SKM-1 (cell line): ENCODE data around the gene TMEM53.
"Not testable (repeated sequence)": the region's sequence is repeated elsewhere in the genome, so short reads cannot be mapped to it uniquely, and the experiment has no call there.

Experiments
- DNase-seq: peaks from one replicate; lab custom pipeline; 2025; ENCODE audit not compliant: unreplicated experiment; lab: John Stamatoyannopoulos, UW

Gene TMEM53

DNA sequence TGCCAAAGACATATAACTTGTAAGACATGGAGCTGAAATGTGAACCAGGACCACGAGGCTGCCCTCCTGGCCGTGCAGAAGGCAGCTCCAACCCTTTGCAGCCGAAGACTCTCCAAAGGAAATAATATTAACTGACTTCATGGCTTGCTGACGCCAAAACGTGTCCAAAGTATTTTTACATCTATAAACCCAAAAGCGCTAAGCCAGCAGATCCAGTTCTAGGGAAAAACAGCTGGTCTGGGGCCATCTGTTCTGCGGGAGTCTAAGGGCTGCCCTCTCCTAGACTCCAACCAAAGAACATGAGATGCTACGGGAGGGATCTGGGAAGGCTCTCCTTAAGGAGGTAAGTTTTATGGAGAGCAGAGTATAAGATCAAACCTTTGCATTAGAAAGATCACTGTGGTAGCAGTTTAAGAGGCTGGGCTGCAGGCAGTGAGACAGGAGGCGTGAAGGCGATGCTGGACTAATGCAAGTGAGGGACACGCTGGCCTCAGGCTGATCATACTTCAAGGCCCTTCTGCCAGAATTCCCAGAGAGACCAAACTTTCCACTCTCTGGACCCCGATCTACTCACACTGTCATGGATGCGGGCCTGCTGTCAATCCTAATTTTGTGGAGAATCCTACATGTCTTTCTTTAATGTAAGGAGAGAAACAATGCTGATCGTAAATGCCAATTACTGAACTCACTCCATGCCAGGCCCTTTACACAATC is 1.2 kb downstream of the TMEM53 start:
- DNase-seq: no peak

DNA sequence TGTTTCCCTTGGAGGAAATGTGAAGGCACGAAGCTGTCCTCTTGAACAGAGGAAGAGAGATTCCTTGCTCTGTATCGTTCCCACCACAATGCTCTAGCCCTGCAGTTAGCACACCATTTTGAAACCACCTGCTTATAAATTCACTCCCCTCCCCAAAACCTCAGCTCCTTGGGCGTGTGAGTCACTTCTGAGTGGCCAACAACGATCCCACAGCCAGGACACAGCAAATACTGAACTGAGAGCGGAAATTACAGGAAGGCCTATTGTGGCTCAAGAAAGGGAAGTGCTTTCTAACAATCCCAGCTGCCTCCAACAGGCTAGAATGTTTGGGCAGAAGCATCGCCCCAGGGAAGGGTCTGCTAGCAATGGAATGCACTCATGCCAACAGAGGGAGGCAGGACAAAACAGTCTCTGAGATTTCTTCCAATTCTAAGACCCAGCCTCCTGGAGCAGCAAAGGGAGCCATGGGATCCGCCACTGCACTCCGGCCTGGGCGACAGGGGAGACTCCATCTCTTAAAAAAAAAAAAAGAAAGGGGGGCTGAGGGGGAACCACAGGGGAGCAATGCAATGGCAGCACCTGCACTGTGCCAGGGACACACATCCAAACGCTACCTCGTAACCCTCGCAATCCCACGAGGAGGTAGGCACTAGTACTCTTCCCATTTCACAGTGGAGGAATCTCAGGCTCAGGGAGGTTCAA is 1.9 kb downstream of the TMEM53 start:
- DNase-seq: peak; percentile 92

DNA sequence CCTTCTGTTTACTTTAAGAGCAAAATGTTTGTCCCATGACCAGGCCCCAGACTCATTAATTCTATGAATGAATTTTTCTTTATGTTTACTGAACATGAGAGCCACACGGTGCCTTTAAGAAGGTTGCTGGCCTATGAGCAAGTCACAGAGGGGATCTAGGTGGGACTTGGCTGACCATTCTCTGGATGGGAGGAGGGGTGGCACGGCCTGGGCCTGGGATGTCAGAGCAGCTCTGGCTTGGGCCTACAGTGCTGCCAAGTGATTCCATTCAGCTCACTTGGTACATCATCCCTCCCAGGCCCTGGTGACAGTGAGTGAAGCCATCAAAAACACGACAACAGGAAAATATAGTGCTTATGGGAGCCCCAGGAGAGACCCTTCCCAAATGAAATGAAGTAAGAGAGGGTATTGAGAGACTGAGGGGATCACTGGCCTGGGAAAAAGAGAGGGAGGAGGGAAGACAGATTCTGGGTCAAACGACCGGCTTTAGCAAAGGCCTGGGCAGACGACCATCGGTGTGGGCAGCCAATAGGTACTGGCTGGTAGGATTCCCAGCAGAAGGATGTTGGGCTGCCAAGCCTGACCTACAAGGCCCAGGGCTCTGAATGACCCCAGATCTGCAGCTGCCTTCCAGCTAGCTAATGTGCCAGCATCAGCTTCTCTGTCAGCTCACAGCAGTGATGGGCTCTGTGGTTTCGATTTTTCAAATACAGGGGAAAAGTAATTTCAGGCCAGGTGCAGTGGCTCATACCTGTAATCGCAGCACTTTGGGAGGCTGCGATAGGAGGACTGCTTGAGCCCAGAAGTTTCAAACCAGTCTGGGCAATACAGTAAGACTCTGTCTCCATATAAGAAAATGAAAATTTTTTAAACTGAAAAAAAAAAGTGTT is 3.3 kb downstream of the TMEM53 start:
- no peak for DNase-seq

DNA sequence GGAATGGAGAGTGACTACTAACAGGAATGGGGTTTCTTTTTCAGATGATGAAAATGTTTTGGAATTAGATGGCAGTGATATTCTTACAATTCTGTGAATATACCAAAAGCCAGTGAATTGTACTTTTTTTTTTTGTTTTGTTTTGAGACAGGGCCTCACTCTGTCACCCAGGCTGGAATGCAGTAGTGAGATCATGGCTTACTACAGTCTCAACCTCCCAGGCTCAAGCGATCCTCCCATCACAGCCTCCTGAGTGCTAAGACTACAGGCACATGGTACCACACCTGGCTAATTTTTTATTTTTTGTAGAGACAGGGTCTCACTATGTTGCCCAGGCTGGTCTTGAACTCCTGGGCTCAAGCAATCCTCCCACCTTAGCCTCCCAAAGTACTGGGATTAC is 7.6 kb downstream of the TMEM53 start:
- not testable (repeated sequence) for DNase-seq

DNA sequence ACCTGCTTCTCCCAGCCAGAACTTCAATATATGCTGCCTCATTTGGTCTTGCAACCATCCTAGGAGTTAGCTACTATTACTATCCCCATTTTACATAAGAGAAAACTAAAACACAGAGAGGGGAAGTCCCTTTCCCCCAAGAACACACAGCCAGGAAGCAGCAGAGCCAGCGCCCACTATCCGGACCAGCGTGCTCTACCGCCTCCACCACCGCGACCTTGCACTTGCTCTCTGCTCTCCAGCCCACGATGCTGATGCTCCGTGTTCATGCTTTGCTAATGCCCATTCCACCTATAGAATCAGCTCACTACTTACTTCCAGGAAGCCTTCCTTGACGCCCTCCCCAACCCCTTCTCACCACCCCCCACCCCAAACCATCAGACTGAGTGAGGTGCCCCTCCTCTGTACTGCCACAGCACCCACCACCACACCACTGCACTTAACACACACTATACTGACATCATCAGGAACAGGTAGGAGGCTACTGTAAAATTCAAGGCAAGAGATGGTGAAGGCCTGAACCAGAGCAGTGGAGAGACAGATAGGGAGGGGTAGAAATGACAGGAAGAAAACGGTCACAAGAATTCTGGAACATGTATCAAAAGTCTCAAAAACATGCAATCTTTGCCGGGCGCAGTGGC is 9.4 kb downstream of the TMEM53 start:
- no peak for DNase-seq

DNA sequence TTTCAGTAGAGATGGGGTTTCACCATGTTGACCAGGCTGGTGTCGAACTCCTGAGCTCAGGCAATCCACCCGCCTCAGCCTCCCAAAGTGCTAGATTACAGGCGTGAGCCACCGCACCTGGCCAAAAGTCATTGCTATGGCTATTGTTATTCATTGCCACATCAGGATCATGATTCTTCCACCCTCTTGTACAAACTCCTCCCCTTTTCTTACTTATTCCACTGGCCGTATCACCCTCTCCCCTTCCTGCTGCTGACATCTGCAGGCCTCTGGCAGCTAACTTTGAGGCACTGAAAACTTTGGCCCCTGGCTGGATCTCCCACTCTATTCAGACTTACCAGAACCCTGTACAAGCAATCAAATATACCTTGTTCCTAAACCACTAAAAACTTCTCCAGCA is 10.9 kb downstream of the TMEM53 start:
- DNase-seq: no peak

DNA sequence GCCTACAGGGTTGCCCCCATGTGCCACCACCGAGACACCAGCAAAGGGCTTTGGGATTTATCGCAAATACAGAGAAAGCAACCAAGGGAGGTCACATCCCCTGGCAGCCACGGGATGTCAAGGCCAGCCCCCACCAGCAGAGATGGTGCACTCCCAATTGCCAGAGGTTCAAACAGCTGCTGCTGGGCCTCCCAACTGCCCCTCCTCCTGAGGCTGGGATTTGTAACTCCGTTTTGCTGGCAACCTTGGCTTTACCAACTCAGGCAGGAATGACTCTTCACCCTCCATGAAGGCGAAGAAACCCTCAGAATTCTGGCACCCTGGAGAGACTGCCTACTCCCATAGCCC is 11.6 kb downstream of the TMEM53 start:
- DNase-seq: no peak

DNA sequence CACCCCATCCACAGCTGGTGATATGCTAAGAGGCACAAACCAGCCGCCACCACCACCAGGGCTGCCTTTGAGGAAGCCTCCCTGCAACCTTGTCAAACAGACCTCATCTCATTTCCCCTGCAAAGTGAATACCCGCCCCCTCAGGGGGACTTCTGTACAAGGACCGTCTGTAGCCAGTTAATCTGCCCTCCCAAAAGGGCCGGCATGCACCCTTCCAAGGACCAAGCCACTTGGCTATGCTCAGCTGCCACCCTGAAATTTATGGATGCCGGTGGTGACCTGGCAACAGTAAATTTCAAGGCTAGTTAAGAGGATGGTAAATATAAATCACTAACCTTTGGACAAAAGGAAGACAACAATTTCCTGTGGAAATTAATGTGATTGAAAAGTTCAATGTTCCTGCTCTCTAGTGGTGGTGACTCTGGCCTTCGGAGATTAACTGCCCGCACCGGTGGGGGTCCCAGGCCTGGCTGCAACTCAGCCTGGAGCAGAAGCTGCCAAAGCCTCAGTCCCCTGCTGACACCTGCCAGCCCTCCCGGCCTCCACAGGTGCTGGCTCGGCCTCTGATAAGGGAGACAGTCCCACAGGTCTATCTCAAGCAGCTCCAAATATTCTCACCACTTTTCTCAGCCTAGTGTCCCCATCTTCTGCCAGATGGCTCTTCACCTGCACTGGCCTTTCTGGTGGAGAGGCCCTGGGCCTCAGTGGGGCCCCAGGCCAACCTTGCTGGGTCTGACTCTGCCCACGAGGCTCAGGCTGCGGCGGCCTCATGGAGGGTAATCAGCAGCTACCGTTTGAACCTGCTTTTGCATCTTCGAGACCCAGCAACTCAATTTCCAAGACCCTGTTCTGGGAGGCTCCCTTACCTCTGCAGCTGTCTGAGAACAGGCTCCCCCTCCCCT is 12.2 kb downstream of the TMEM53 start:
- DNase-seq: no peak

DNA sequence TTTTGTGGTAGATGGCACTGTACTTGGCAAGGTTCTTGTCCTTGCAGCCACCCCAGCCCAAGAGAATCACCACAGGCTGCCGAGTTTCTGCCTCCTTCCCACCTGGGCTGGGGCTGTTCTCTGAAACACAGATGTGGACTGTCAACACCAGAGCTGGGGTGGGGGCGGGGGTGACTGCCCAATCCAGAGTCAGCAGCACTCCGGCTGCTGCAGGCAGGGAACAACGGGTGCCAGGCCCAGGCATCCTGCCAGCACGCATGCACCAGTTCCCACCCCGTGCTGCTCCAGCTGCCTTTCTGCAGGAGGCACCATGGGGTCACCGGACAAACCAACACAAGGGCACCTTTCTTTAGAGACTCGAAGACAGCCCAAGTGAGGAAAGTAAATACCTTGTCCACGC is 14.1 kb downstream of the TMEM53 start:
- no peak for DNase-seq

DNA sequence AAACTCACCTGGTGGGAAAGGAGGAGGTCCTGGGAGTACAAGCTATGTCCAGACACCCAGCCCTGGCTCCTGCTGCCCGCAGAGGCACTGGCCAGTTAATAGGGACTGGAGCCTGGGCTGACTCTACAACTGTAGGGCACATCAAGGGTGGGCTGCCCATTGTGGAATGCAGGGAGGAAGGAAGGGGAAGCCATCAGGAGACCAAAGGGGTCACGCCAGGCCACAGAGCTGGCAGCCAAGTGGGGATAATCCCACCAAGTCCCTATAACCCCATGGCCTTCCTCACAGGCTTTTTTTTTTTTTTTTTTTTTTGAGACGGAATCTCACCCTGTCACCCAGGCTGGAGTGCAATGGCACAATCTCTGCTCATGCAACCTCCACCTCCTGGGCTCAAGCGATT is 14.7 kb downstream of the TMEM53 start:
- DNase-seq: no peak

DNA sequence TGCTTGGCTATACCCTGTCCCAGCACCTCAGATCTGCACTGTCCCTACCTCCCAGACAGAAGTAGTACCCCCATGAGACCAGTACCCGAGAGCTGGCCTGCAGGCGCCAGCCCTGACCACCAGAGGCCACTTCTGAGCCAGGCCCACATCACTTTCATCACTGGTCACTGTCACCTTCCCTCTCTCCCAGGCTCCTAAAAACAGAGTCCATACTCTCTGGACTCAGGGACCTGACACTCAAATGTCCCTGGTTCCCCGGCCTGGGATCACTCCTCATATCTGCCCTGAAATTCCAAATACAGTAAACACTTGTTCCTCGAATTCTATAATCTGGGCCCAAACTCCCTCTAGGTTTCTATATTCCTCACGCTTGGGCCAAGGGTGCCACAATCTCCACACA is 18.7 kb downstream of the TMEM53 start:
- peak; percentile 14 for DNase-seq

DNA sequence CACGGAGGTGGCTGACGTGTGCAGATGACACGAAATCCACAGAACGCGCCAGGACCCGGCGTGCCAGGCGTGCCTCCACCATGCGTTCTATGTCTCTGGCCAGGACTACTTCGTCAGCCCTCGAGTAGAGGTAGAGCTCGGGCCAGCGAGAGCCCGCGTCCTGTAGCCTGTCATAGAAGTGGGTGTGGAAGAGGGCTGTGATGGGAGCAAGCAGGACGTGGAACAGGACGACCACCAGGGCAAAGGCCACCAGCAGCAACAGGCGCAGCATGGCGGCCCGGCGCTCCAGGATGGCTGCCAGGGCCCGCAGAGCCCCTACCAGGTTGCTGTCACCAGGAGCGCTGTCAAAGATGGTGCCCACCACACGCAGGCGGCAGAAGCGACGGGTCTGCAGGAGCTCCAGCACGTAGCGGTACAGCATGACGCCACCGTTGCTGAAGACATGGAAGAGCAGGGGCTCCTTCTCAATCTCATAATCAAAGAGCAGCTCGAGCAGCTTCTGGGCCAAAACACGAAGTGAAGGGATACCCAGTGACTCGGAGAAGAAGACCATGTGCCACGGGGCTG is 19.6 kb downstream of the TMEM53 start:
- DNase-seq: no peak

DNA sequence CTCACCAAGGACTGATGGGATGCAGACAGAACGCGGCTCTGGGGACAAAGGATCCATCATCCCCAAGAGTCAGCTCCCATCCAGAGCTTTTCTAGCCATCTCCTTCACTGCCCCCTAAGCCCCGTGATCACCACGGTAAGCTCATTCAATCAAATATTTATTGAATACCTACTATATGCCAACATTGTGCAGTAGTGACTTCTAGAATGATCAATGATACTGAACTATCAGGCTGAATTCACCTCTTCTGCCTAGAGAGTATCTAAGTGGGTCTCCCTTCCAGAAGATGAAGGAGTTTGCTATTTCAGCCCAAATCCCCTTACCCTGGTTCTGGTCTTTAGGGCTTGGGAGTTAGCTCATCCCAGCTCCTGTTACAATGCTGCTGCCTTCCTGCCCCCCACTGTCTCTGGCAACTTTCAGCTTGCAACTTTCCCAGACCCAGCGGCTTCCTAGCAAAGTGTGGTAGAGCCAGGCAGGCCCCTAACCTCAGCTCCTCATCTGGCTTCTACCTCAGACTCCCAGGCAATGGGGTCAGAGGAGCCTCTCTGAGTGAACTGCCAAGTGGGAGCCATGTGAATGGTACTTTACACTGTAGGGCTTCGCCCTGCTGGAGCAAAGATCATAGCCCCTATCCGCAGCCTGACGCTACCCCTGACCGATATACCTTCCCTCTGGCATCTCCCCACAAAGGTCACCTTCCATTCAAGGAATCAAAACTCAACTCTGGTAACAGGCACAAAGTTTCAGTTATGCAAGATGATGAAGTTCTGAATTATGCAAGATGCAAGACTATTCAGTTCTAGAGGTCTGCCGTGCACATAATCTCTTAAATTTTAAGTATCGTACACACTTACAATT is 20.9 kb downstream of the TMEM53 start:
- DNase-seq: no peak

DNA sequence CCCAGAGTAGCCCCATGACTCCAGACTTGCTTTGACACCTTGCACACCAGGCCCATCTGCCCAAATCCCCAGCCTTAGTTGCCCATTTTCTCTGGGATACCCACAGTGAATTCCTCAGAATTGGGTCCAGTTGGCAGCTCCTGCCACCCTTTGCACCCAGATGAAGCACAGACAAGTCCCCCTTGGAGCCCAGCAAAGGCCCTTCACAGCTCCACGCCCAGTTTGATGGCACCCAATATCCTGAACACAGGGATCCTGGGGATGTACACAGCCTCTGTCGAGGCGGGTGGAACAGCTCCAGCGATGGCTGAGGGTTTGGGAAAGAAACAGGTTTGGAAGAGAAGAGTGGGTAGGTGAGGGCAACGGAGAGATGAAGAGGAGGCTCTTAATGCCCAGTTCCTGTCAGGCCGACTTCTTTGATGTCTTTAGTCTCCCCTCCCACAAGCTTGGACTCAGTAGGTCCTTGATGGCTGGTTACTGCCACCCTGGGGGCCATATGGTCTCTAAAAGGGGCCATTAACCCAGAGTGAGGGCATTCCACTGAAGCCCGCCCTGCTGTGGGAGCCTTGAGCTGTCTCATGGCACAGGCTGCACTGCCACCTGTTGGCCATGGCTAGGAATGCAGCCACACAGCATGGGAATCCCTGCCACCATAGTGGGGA is 21.7 kb downstream of the TMEM53 start:
- DNase-seq: peak; percentile 7

DNA sequence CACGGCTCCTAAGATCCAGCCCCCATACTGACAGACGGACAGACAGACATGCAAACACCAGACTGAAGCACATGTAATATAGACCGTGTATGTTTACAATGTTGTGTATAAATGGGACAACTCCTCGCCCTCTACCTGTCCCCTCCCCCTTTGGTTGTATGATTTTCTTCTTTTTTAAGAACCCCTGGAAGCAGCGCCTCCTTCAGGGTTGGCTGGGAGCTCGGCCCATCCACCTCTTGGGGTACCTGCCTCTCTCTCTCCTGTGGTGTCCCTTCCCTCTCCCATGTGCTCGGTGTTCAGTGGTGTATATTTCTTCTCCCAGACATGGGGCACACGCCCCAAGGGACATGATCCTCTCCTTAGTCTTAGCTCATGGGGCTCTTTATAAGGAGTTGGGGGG is 23.2 kb downstream of the TMEM53 start:
- DNase-seq: no peak

DNA sequence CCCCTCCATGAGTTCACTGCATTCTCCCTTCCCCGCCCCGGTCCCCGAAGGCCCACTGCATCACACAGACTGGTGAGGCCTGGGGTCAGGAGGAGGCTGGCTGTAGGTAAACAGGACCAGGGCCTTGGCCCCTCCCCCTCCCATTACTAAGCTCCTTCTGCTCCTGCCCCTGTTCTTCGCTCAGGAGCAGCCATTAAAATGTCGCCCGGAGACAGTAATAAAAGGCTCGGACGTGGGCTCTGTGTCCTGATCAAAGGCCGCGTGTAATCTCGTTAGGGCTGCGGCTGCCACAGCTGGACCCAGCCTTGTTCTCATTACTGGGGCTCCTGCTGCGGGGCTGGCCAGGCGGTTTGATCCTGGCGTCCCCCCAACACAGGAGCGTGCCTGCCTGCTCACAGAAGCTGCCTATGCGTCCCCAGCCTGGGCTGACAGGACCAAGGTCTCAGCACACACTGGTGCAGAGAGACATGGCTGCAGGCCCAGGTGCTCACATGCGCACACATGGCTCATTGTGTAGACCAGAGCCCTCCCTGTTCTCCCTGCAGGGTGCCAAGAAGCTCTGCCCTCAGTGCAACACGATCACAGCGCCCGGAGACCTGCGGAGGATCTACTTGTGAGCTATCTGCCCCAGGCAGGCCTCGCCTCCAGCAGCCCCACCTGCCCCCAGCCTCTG is 24.0 kb downstream of the TMEM53 start:
- DNase-seq: no peak

DNA sequence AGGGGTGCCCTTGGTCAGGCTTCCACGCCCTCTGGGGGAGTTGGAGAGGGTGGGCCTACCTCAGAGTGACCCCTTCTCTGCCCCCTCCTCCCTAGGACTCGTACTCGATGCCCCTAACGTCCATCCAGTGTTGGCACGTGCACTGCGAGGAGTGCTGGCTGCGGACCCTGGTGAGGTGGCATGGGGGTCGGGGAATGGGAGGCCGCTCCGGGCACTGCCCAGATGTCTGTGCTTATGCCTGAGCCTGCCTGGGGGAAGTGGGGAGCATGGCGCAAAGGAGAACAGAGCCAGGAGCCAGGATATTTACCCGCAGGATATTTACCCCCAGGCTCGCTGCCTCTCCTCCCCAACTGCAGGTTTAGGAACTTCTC is 24.5 kb downstream of the TMEM53 start:
- DNase-seq: no peak
